DND-41 (cell line): ENCODE results near the gene SLC16A3.

Experiments
- ATAC-seq: fragments of 200-7000 bp; cut with Tn5 transposase; 3 replicates; pipeline ENCODE4 v1.9.1; 2021; ENCODE audit warnings: low read depth; ENCODE audit not compliant: insufficient read depth
- DNase-seq: peaks from one replicate; pipeline ENCODE4 v3.0.0-alpha.2; 2020
- H2AFZ ChIP-seq: 2 replicates; pipeline ENCODE4 v1.6.0; 2012; ENCODE audit warnings: low read depth, low read length
- H3K27ac ChIP-seq: 2 replicates; pipeline ENCODE4 v1.5.1; 2012; ENCODE audit warnings: low read length, inconsistent platforms
- H3K27me3 ChIP-seq: fragments of 200-600 bp; sonication (generic); 2 replicates; pipeline ENCODE4 v1.6.0; 2012; ENCODE audit warnings: low read length, mild to moderate bottlenecking, inconsistent platforms; ENCODE audit not compliant: insufficient read depth, poor library complexity
- H3K36me3 ChIP-seq: 2 replicates; pipeline ENCODE4 v1.5.1; 2012; ENCODE audit warnings: low read length, inconsistent platforms; ENCODE audit not compliant: insufficient read depth
- H3K4me1 ChIP-seq: 2 replicates; pipeline ENCODE4 v1.5.1; 2012; ENCODE audit warnings: mild to moderate bottlenecking, low read length; ENCODE audit not compliant: insufficient read depth
- H3K4me2 ChIP-seq: 2 replicates; pipeline ENCODE4 v1.6.0; 2012; ENCODE audit warnings: mild to moderate bottlenecking, moderate library complexity, low read length, inconsistent platforms; ENCODE audit not compliant: insufficient read depth
- H3K4me3 ChIP-seq, 2 experiments: fragments of 200-600 bp in 1 of 2; shearing (Covaris generic) in 1 of 2; 2 replicates each; pipeline ENCODE4 v1.5.1; 2012 to 2016; ENCODE audit warnings: inconsistent platforms in 2 of 2, low read length in 2 of 2, mild to moderate bottlenecking in 2 of 2, low read depth in 1 of 2, moderate library complexity in 1 of 2
- H3K79me2 ChIP-seq: 2 replicates; pipeline ENCODE4 v1.6.0; 2012; ENCODE audit warnings: low read length, inconsistent platforms; ENCODE audit not compliant: insufficient read depth
- H3K9ac ChIP-seq: 2 replicates; pipeline ENCODE4 v1.6.0; 2012; ENCODE audit warnings: low read depth, mild to moderate bottlenecking, inconsistent platforms, low read length, moderate library complexity
- H3K9me3 ChIP-seq: 2 replicates; pipeline ENCODE4 v1.5.1; 2012; ENCODE audit warnings: low read length, moderate library complexity, mild to moderate bottlenecking, inconsistent platforms; ENCODE audit not compliant: insufficient read depth, severe bottlenecking
- H4K20me1 ChIP-seq: 2 replicates; pipeline ENCODE4 v1.6.0; 2012; ENCODE audit warnings: low read length; ENCODE audit not compliant: insufficient read depth
- CTCF ChIP-seq: IDR thresholded peaks from 2 replicates; pipeline ENCODE4 v1.5.1; 2012; ENCODE audit warnings: borderline replicate concordance, low read length, moderate library complexity, mild to moderate bottlenecking; ENCODE audit not compliant: poor library complexity, severe bottlenecking; ENCODE audit errors: extremely low read depth
- EZH2 ChIP-seq: IDR thresholded peaks from 3 replicates; pipeline ENCODE4 v1.6.1; 2012; ENCODE audit warnings: borderline replicate concordance, low read depth, mild to moderate bottlenecking, moderate library complexity, low read length, inconsistent platforms; ENCODE audit not compliant: severe bottlenecking

SLC16A3 gene

GRCh38 chr17:82240506-82241182, 11.8 kb downstream of the SLC16A3 start:
- peaks cover 61% of the 10 kb centered on the region for H4K20me1 ChIP-seq
- no peaks in the 10 kb centered on the region for H3K9me3 ChIP-seq
- no peak overlapping the region for H3K4me2 ChIP-seq
- TF ChIP-seq CTCF: no peak
- TF ChIP-seq EZH2: no peak
- DNase-seq (no peak), ATAC-seq (no peak)
- H2AFZ ChIP-seq: no peak overlapping the region
- H3K27me3 ChIP-seq: no peaks in the 10 kb centered on the region
- H3K4me3 ChIP-seq: no peak overlapping the region
- peaks cover 63% of the 10 kb centered on the region for H3K36me3 ChIP-seq
- 0 out of 2 replicates have a peak, but pooled peaks cover 8% of the 10 kb centered on the region for H3K4me1 ChIP-seq
- H3K27ac ChIP-seq: no peak overlapping the region
- H3K79me2 ChIP-seq: peaks cover 23% of the 10 kb centered on the region; the same call in 1 of the 2 replicates
- H3K9ac ChIP-seq: no peak overlapping the region

GRCh38 chr17:82241183-82241925, 12.5 kb downstream of the SLC16A3 start:
- TF ChIP-seq CTCF (no peak), EZH2 (no peak)
- H4K20me1 ChIP-seq: peaks cover 68% of the 10 kb centered on the region
- H3K27ac ChIP-seq: no peak overlapping the region
- H3K9me3 ChIP-seq: no peaks in the 10 kb centered on the region
- ATAC-seq (peak; percentile 2; the same call in 1 of the 3 replicates), DNase-seq (no peak)
- H2AFZ ChIP-seq: no peak overlapping the region
- H3K79me2 ChIP-seq: peaks cover 29% of the 10 kb centered on the region; the same call in 1 of the 2 replicates
- H3K27me3 ChIP-seq: no peaks in the 10 kb centered on the region
- H3K9ac ChIP-seq: no peak overlapping the region
- H3K4me3 ChIP-seq: no peak overlapping the region
- 0 out of 2 replicates have a peak, but pooled peaks cover 4% of the 10 kb centered on the region for H3K4me1 ChIP-seq
- H3K4me2 ChIP-seq: no peak overlapping the region
- H3K36me3 ChIP-seq: peaks cover 70% of the 10 kb centered on the region

DNA sequence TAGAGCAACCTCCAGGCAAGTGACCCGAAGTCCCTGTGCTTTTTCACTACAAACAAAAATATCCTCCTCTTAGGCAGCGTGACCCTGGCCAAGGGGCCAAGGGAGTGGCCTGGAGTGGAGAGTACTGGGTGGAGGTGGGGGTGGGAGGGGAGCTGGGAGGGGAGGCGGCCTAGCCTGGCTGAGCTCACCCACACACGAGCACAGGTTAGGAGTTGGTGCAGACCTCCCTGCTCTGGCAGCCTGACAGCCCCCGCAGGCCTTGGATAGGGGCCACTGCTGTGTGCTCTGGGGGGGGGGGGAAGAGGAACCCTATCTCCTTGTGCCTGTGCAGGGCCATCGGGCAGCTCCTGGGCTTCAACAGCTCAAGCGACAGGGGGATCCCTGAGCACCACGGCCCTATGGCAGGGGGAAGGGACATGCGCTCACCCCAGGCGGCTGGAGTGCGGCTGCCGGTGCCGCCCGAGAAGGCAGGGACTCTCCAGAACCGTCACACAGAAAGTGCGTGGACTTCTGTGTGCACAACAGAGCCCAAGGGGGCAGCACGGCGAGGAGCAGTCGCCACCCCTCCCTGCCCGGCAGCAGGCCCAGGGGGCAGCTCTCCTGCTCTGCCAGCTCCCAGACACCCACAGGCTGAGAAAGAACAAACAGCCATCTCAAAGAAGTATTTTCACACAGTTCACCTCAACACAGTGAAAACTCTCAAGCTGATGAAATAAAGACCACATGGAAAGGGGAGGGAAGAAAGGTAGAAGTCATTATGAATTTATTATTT, 13.3 kb downstream of the SLC16A3 start:
- Histone ChIP-seq H3K9ac (no peak overlapping the region), H2AFZ (no peak overlapping the region), H3K9me3 (no peaks in the 10 kb centered on the region), H3K36me3 (peaks cover 71% of the 10 kb centered on the region), H3K4me3 (no peak overlapping the region), H3K27me3 (no peaks in the 10 kb centered on the region), H3K79me2 (peaks cover 35% of the 10 kb centered on the region; the same call in 1 of the 2 replicates), H3K4me1 (no peaks in the 10 kb centered on the region), H4K20me1 (peaks cover 70% of the 10 kb centered on the region), H3K27ac (no peak overlapping the region), H3K4me2 (no peak overlapping the region)
- ATAC-seq (0 out of 3 replicates have a peak, but pooled peaks have one; percentile 9), DNase-seq (no peak)
- TF ChIP-seq CTCF (no peak), EZH2 (no peak)
